Urothelium cell line (cell line): ENCODE results near the gene ALOX12B.
"Not testable (repeated sequence)": the region's sequence is repeated elsewhere in the genome, so short reads cannot be mapped to it uniquely, and the experiment has no call there.

Source experiments
- DNase-seq: peaks from one replicate; pipeline ENCODE4 v3.0.0; 2011; ENCODE audit warnings: low spot score, mixed read lengths
- FAIRE-seq: peaks from 2 replicates; lab custom pipeline; 2011; peaks lifted over from hg19 to GRCh38; lab: Jason Lieb, UNC

ALOX12B gene

DNA sequence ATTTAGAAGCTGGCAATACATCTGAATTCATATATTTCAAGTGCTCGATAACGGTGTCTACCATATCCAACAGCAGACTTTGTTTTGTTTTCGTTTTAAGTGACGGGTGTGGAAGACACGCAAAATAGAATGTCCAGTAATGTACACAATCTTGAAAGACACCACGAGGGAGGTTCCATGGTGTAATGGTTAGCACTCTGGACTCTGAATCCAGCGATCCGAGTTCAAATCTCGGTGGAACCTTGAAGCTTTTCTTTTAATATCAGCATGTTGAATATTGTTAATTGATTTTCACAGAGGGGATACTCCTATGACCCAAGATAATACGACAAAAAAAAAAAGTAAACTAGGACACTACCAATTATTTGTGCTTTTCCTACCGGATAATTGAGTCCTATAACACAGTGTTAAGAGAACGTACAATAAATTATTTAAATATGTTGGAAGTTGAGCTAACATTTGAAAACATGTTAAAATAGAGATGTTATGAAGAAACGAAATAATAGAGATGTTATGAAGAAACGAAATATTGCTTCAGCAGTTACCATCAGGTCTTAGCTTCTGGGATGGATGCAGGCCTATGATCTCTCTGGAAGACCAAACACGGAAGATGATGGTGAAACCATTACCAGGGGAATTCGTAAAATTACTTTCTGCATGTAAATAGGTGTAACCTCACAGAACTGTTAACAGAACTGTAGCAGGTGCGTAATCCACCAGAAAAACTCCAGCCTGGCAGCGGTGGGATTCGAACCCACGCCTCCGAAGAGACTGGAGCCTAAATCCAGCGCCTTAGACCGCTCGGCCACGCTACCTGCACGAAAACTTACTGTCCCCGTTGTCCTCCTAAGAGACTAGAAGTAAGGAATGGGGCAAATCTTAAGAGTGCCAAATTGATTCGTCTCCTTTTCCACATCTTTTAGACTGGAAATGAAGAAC, 32.3 kb upstream of the ALOX12B start:
- no peak for FAIRE-seq
- peak; percentile 25 for DNase-seq

DNA sequence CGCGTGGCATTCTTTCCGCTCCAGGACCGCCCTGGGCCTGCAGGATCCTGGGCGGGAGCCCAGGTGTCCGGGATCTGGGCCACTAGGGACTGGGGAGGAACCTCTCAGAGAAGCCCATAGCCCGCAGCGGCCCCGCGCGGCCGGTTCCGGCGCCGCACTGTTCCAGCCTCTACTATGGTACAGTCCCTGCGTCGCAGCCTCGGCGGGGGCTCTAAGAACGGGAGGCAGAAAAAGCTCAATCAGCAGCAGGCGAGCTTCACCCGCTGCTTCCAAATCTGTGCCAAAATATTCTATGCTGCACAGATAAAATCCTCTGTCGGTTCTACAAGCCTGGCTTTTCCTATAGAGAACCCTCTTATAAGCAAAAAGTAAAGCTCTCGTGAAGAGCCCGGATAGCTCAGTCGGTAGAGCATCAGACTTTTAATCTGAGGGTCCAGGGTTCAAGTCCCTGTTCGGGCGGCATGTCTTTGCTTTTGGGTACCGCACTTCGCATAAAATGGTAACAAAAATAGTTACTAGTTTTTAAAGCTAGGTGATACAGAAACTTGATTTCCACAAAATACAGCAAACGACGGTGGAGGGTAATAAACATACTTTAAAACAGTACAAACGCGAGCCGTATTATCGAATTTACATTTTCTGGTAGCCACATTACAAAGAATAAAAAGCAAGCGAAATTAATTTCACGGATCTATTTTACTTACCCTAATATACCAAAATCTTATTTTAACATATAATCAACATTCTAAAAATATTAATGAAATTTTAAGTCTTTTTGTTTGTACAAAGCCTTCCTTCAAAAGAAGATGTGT, 31.5 kb upstream of the ALOX12B start:
- FAIRE-seq: no peak
- peak; percentile 68 for DNase-seq

DNA sequence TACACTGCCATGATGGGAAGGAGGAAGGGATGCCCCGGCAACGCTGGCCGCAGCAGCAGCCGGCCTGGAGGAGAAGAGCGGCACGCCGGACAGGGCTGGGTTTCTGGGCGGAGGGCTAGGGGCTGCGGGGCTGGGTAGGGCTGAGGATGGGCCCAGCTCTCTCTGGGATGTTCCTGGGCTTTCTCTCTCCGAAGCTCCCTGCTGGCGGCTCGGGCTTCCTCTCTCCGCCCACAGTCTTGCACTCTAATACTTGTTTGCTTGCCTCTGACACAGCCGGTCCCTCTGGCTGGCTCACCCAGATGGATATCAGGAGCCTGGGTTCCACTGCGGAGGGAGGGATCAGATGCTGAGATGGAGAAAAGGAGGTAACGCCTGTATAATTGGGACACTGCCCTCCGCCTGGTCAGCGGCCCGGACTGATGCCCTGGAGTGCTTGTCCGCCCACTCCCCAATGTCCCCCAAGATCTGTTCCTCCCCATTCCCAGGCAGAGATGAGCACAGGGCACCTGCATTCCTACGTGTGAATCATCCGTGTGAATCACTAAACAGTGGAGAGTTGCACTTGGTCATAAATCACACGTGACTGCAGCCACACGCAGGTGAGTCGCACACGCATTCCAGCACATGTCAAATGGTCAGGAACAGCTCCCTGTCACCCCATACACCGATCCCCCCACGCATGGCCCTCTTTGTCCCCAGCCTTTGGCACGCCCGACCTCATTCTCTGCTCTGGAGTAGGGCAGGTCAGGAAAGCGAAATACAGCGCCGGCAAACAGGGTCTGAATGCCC, 30.7 kb upstream of the ALOX12B start, which contains the start of gene ALOXE3:
TSS of gene ALOXE3 (minus strand) at position 535 of the 789 bp plus-strand sequence. CDS start at position 11, 524 bp downstream.
- FAIRE-seq (no peak), DNase-seq (peak; percentile 68)

DNA sequence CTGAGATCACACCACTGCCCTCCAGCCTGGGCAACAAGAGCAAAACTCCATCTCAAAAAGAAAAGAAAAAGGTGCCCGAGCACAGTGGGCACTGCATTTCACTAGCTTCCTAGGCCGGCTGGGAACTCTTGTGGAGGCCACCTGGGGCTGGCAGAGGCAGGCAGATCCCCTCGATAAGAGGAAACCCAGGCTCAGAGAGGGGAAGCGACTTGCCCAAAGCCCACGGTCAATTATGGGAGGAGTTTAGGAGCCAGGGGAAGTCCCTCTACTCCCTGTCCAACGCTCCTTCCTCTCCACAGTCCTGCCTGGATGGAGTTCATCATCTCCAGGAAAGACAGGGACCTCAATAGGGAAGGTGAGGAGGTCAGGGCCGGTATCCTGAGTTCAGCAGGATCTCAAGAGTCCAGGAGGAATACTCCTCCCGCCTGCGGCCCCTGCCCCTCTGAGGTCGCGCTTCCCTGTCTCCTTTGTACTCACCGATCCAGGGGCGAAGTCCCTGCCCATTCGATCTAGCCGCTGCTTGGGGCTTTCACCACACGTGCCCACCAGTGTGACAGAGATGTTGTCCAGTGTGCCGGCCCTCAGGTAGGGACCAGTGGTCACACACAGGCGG, 30.0 kb upstream of the ALOX12B start:
- no peak for FAIRE-seq
- no peak for DNase-seq

DNA sequence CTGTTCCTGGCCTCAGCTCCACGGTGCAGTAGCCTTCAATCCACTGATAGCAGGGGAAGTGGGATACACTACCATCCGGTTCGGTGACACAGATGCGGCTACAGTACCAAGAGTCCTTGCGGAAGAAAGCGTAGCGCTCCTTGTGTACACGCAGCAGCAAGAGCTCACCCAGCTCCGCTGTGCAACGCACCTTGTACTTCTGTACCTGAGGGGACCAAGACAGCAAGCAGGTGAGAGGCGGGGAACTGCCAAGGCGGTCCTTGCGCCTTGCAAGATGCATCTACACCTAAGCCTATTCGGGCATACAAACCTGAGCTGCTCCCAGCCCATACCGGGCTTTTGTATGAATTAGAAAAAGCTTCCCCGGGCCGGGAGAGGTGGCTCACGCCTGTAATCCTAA, 29.3 kb upstream of the ALOX12B start:
- FAIRE-seq (no peak), DNase-seq (no peak)

DNA sequence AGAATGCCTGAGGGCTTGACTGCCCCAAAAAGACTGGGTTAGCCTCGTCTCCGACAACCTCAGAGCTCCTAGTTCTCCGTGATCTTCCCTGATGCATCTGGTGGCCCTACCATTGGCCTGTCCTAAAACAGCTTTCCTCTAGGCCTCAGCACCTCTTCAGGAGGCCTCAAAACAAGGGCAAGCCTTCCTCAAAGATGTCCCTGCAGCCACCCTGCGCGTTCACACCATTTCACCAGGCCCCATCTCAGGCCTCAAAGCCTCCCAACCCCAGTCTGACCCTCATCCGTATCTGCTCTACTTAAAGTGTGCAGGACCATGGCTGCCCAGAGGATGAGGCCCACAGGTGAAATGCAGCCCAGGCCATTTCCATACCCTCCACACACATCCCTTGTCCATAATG, 23.4 kb upstream of the ALOX12B start:
- FAIRE-seq: no peak
- DNase-seq: no peak

DNA sequence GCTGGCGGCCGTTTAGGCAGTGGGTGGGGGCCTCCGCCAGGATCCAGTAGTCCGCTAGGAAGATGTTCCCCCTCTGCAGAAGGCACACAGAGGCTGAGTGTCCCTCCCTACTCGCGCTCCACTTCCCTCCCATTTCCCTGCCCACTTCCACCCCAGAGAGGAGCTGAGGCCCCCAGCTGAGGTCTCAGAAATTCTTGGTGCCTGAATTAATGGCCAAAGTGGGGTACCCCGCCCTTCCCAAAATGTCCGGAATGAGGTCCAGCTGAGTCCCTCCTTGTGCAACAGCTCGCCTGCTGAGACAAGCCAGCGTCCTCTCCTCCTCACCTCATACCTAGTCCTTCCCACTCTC, 22.9 kb upstream of the ALOX12B start:
- DNase-seq (no peak), FAIRE-seq (no peak)

DNA sequence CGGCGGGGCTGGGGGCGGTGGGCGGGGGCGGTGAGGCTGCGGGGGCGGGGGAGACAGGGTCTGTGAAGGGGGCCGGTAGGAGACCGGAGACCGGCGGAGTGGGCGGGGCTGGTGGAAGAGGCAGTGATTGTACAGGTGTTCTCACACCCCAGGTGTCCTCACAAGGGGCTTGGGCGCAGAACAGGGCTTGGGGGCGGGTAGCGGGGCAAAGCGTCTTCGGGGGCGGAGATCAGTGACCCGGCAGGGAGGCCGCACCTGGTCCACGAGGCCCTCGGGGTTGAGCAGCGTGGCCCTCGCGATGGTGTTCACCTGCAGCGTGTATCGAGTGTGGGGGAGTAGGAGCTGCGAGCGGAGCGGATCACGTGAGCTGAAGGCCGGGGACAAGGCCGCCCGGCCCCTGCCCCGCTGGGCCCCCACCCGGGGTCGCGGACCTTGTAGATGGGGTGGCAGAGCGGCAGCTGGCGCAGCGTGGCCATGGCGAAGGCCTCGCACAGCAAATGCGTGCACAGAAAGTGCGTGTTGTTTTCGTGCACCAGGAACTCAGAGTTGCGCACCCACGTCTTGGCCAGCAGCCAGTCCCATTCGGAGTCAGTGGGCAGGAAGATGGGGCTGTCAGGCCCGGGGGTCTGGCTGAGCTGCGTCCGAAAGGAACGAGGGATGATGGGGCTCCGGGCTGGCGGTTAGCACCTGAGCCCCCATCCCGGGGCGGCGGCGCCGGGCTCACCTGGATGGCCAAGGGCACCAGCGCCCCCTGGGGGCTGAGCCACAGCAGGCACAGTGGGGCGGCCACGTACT, 22.3 kb upstream of the ALOX12B start:
- DNase-seq (no peak), FAIRE-seq (no peak)

DNA sequence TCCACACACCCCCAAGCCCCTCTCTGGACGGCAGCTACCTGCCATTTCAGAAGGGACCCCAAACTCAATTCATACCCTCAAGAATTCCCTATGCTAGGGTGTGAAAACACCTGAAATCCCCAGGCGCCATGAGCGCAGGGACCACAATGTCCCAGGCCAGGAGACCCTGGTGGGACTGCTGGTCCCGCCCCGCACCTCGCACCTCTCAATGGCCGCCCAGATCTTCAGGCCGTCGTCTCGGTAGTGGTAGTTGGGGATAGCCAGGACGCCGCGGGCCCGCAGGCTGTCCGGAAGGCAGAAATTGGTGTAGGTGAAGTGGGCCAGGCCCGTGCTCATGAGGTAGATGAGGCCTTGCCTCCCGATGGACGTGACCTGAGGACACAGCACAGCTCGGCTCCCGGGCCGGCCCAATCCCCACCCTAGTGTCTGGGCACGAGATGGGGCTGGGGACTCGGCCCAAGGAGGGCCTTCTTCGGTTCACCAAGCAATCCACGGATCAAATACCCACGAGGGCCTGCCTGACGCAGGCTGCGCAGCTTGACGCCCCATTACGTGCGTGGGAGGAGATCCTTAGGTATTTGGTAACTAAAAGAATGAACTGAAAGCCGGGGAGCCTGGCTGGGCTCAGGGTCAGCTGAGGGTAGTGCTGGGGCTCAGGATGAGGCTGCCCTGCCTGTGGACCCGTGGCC, 21.6 kb upstream of the ALOX12B start:
- no peak for DNase-seq
- no peak for FAIRE-seq

DNA sequence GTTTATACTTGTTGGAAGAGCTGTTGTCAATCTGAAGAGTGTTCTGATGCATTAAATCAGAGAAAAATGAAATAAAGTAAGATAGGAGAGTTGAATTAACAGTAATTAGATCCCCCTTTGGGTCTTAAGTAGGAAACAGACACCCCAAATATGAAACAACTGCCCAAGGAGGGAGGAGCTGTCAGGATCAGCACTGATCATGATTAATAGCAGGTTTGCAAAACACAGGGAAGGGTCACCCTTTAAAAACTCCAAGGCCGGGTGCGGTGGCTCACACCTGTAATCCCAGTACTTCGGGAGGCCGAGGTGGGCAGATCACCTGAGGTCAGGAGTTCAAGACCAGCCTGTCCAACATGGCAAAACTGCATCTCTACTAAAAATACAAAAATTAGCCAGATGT, 19.5 kb upstream of the ALOX12B start:
- FAIRE-seq, DNase-seq: not testable (repeated sequence)

DNA sequence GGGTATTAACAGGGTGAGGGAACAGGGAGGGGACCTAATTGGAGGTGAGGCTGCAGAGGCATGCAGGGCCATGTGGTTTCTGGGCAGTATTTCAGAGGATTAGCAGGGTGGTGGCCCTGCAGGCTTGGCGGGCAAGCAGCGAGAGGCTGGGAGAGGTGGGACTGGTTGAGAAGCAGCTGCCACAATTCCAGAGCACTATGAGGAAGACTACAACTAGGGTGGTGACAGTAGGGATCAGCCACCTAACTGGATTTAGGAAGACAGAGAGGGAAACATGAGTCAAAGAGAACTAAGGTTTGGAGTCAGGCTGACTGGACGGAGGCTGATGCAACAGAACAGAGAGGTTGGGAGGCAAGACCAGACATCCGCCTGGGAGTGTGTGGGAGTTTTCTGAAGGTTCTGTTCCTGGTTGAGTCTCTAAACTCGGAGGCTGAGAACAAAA, 18.5 kb upstream of the ALOX12B start:
- no peak for DNase-seq
- no peak for FAIRE-seq

DNA sequence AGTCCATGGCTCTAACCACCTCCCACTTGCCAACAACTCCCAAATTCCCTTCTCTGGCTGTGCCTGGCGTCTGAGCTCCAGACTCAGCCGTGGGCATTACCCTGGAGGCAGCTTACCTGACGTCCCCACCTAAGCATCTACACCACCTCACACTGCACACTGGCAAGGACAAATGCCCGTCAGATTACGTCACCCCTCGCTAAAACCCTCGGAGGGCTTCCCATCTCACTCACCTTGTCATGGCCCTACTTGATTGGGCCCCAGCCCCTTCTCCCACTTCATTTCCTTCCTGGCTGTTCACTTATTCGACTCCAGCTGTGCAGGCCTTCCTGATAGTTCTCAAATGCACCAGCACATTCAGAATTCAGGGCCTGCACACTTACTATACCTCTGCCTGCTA, 17.4 kb upstream of the ALOX12B start:
- DNase-seq (no peak), FAIRE-seq (no peak)

DNA sequence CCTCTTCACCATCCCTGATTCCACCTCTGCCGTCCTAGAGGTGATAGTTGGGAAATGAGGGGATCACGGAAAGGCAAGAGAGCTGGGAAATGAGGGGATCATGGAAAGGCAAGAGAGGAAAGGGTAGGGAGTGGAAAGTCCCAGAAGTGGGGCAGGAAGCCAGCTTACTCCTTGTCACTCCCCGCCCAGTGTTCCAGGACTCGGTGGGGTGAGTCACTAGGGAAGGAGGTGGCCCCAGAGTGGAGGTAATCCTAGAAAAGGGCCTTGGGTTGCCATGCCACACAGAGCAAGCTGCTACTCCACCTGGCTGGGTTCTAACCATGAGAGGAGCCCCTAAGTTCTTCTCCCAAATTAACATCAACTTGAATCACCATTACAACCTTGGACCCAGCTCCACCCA, 16.0 kb upstream of the ALOX12B start:
- FAIRE-seq: no peak
- no peak for DNase-seq

DNA sequence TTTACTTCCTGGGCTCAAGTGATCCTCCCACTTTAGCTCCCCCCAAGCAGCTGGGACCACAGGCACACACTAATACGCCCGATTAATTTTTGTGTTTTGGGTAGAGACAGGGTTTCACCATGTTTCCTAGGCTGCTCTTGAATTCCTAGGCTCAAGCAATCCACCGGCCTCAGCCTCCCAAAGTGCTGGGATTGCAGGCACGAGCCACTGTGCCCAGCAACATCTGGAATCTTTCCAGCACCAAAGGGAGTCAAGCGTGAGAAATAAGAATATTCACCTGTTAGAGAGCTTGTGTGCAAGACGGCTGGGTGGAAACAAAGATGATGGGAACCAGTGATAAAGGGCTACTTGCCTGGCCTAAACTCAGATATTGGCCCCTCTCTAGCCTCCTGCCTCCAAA, 14.2 kb upstream of the ALOX12B start:
- no peak for FAIRE-seq
- DNase-seq: no peak

DNA sequence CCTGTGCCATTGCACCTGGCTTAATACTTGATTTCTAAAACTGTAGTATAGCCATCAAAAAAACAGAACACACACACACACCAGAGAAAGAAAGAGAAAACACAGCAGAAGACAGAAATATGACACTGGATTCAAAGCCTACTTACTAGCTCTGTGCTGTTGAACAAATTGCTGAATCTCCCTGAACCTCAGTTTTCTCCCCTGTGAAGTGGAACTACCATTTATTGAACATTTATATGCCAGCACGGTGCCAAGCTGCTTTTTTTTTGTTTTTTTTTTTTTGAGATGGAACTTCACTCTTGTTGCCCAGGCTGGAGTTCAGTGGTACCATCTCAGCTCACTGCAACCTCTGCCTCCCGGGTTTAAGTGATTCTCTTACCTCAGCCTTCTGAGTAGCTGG, 13.2 kb upstream of the ALOX12B start:
- DNase-seq: no peak
- no peak for FAIRE-seq

DNA sequence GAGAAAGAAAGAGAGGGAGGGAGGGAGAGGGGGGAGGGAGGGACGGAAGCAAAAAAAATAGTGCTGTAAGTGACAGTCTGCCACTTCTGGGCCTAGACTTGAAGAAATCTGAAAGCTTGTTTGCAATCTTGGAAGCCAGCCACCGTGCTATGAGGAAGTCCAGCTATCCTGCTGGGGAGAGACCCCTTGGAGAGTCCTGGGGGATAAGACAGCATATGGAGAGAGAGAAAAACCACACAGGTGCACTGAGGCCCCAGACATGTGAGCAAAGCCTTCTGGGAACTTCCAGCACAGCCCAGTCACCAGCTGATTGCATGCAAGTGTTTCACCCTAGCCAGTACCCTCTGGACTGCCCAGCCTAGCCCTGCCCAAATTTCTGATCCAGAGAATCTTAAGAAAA, 12.6 kb upstream of the ALOX12B start:
- FAIRE-seq (no peak), DNase-seq (no peak)

DNA sequence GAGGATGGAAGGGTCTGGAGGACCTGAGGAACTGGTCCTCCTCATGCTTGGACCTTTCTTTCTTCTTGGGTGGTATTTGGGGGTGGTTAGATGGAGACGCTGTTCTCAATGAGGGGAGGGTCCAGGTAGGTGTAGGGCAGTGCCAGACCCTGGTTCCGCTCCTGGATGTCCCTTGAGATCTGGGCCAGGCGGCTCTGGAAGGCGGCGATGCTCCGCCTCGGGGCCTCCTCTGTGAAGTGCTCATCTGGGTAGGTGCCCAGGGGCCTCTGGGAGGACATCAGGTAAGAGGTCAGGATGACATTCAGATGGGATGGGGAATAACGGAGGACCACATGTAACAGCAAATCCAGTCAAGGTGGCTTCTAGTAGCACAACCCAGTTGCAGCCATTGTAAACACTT, 9.0 kb upstream of the ALOX12B start:
- FAIRE-seq (no peak), DNase-seq (no peak)

DNA sequence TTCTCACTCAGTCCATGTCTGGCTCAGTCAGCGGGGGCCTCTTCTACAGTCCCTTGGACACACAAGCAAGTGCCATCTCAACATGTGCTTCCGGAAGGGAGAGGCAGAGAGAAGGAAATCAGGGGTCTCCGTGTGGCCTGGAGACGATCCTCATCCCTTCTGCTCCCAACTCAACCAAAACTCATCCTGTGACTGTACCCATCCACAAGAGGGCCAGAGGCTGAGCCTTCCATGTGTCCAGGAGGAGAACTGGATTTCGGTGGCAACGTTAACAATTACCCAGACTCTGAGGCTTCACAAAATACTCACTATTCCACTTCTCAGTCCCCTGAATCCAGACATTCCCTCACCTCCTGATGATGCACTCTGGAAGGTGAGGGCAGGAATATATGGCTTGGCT, 7.8 kb upstream of the ALOX12B start:
- DNase-seq: no peak
- no peak for FAIRE-seq

DNA sequence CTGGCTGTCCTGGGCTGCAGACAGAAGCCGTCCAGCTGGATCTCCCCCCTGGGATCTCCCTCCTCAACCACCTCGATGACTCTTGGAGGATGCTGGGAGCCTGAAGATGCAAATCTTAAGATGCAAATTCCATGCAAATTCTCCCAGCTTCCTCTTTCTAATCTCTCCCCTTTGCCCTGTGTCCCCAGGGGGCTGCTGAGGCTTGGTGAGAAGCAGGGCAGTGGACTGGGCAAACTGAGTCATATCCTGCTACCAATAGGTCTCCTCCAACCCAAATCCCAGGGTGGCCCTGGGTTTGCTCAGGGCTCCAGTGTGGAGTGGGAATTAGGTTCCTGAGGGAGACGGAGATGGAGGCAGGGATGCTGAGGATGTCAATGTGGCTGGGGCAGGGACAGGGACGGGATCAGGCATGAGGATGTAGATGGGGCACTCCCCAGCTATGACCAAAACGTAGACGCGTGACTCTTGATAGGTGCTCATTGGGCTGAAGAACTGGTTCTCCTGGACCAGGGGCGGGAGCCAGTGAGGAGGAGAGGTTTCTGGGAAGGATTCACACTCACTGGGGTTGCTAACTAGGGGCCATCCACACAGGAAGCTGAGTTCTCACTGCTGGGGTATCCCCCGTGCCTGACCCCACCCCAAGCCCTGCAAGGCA, 3.6 kb upstream of the ALOX12B start:
- no peak for FAIRE-seq
- no peak for DNase-seq
